H9 (cell line): ENCODE measurements around the gene CABLES2. TPM values are rescaled to one million over a fixed set of nuclear protein-coding genes. Genes with fewer than 3 reads are reported as not detected.

Experiments used
- DNase-seq: peaks from one replicate; pipeline ENCODE4 v3.0.0-alpha.2; 2017
- H2AFZ ChIP-seq: one replicate; pipeline ENCODE4 v1.6.1; 2013; ENCODE audit warnings: mild to moderate bottlenecking, low read length, control low read depth, moderate library complexity
- H2AK5ac ChIP-seq: 2 replicates; pipeline ENCODE4 v1.6.1; 2013; ENCODE audit warnings: low read length, control low read depth, mixed read lengths; ENCODE audit not compliant: insufficient read length
- H2BK120ac ChIP-seq: one replicate; pipeline ENCODE4 v1.6.1; 2013; ENCODE audit warnings: low read depth, mild to moderate bottlenecking, low read length, control low read depth, inconsistent platforms; ENCODE audit not compliant: poor library complexity, severe bottlenecking
- H2BK12ac ChIP-seq: 2 replicates; pipeline ENCODE4 v1.6.1; 2013; ENCODE audit warnings: low read length, control low read depth, mixed read lengths, low read depth; ENCODE audit not compliant: insufficient read length
- H2BK15ac ChIP-seq: 2 replicates; pipeline ENCODE4 v1.6.1; 2013; ENCODE audit warnings: low read depth, low read length, control low read depth
- H2BK20ac ChIP-seq: one replicate; pipeline ENCODE4 v1.6.1; 2013; ENCODE audit warnings: low read depth, mild to moderate bottlenecking, low read length, control low read depth, inconsistent platforms; ENCODE audit not compliant: poor library complexity, severe bottlenecking
- H2BK5ac ChIP-seq: 2 replicates; pipeline ENCODE4 v1.6.1; 2013; ENCODE audit warnings: low read length, control low read depth, mixed read lengths; ENCODE audit not compliant: insufficient read length
- H3K14ac ChIP-seq: 2 replicates; pipeline ENCODE4 v1.6.1; 2013; ENCODE audit warnings: low read length, control low read depth; ENCODE audit not compliant: insufficient read depth
- H3K18ac ChIP-seq: 2 replicates; pipeline ENCODE4 v1.6.1; 2013; ENCODE audit warnings: low read depth, mild to moderate bottlenecking, mixed read lengths, low read length, control low read depth; ENCODE audit not compliant: insufficient read length
- H3K23ac ChIP-seq: 2 replicates; pipeline ENCODE4 v1.6.1; 2013; ENCODE audit warnings: low read length, control low read depth, mixed read lengths, low read depth; ENCODE audit not compliant: insufficient read length
- H3K23me2 ChIP-seq: 2 replicates; pipeline ENCODE4 v1.6.1; 2013; ENCODE audit warnings: low read depth, mild to moderate bottlenecking, mixed read lengths, low read length, control low read depth; ENCODE audit not compliant: insufficient read length, poor library complexity, severe bottlenecking
- H3K27ac ChIP-seq: 2 replicates; pipeline ENCODE4 v1.5.1; 2013; ENCODE audit warnings: low read length, control low read depth, mixed read lengths, low read depth; ENCODE audit not compliant: insufficient read length
- H3K27me3 ChIP-seq: 2 replicates; pipeline ENCODE4 v1.6.1; 2013; ENCODE audit warnings: low read length, control low read depth, inconsistent platforms; ENCODE audit not compliant: insufficient read depth
- H3K4ac ChIP-seq: 2 replicates; pipeline ENCODE4 v1.6.1; 2013; ENCODE audit warnings: low read depth, mild to moderate bottlenecking, control low read depth, inconsistent platforms, low read length, moderate library complexity
- H3K4me1 ChIP-seq: 2 replicates; pipeline ENCODE4 v1.6.1; 2013; ENCODE audit warnings: low read length, control low read depth, inconsistent platforms; ENCODE audit not compliant: insufficient read depth
- H3K4me2 ChIP-seq: 2 replicates; pipeline ENCODE4 v1.6.1; 2013; ENCODE audit warnings: low read length, control low read depth, mixed read lengths; ENCODE audit not compliant: insufficient read length, insufficient read depth
- H3K56ac ChIP-seq: 2 replicates; pipeline ENCODE4 v1.6.1; 2013; ENCODE audit warnings: low read depth, mild to moderate bottlenecking, mixed read lengths, low read length, control low read depth; ENCODE audit not compliant: insufficient read length
- H3K79me1 ChIP-seq: 2 replicates; pipeline ENCODE4 v1.6.1; 2013; ENCODE audit warnings: low read depth, mild to moderate bottlenecking, moderate library complexity, low read length, control low read depth, inconsistent platforms; ENCODE audit not compliant: insufficient read depth, poor library complexity, severe bottlenecking
- H3K79me2 ChIP-seq: 2 replicates; pipeline ENCODE4 v1.6.1; 2013; ENCODE audit warnings: low read length, control low read depth, inconsistent platforms; ENCODE audit not compliant: insufficient read depth
- H3K9ac ChIP-seq: 2 replicates; pipeline ENCODE4 v1.6.1; 2013; ENCODE audit warnings: low read length, control low read depth, mixed read lengths; ENCODE audit not compliant: insufficient read length; ENCODE audit errors: extremely low read depth
- H3K9me3 ChIP-seq: one replicate; pipeline ENCODE4 v1.6.1; 2013; ENCODE audit warnings: low read depth, low read length, inconsistent platforms; ENCODE audit not compliant: control insufficient read depth
- H3T11ph ChIP-seq: one replicate; pipeline ENCODE4 v1.6.1; 2013; ENCODE audit warnings: mild to moderate bottlenecking, low read length, control low read depth, inconsistent platforms
- H4K20me1 ChIP-seq: one replicate; pipeline ENCODE4 v1.6.1; 2013; ENCODE audit not compliant: control insufficient read depth, insufficient read length, insufficient read depth
- H4K5ac ChIP-seq: 2 replicates; pipeline ENCODE4 v1.6.1; 2013; ENCODE audit warnings: low read depth, mild to moderate bottlenecking, mixed read lengths, low read length, control low read depth; ENCODE audit not compliant: insufficient read length
- H4K8ac ChIP-seq: replicated peaks from 2 replicates; pipeline ENCODE4 v1.6.1; 2013; ENCODE audit warnings: low read length, control low read depth, mixed read lengths, low read depth; ENCODE audit not compliant: insufficient read length
- H4K91ac ChIP-seq: 2 replicates; pipeline ENCODE4 v1.6.1; 2013; ENCODE audit warnings: low read depth, mild to moderate bottlenecking, moderate library complexity, mixed read lengths, low read length, control low read depth; ENCODE audit not compliant: insufficient read length
- H3K27ac Mint-ChIP-seq, 3 experiments: 2 replicates in 2 of 3; 3 replicates in 1 of 3; pipeline ENCODE4 v1.8.0; 2020 to 2021; ENCODE audit warnings: mixed read lengths in 3 of 3, mild to moderate bottlenecking in 1 of 3, moderate library complexity in 1 of 3
- H3K27me3 Mint-ChIP-seq: 2 replicates; pipeline ENCODE4 v1.8.0; 2021; ENCODE audit warnings: low read depth, mild to moderate bottlenecking, moderate library complexity, mixed read lengths
- H3K36me3 Mint-ChIP-seq, 3 experiments: 2 replicates in 2 of 3; 3 replicates in 1 of 3; pipeline ENCODE4 v1.8.0; 2020 to 2021; ENCODE audit warnings: low read depth in 3 of 3, mixed read lengths in 3 of 3; ENCODE audit not compliant: insufficient read depth in 1 of 3
- H3K4me1 Mint-ChIP-seq, 2 experiments: 2 replicates each; pipeline ENCODE4 v1.8.0; 2020; ENCODE audit warnings: mixed read lengths in 2 of 2
- H3K4me3 Mint-ChIP-seq, 2 experiments: 2 replicates in 1 of 2; 3 replicates in 1 of 2; pipeline ENCODE4 v1.8.0; 2020 to 2021; ENCODE audit warnings: mild to moderate bottlenecking in 2 of 2, mixed read lengths in 2 of 2, moderate library complexity in 1 of 2
- H3K9me3 Mint-ChIP-seq, 2 experiments: 2 replicates in 1 of 2; 3 replicates in 1 of 2; pipeline ENCODE4 v1.8.0; 2020; ENCODE audit warnings: mild to moderate bottlenecking in 2 of 2, mixed read lengths in 2 of 2, moderate library complexity in 1 of 2
- CTCF ChIP-seq: fragments of 200-600 bp; sonication (generic); conservative IDR thresholded peaks from 3 replicates; pipeline ENCODE4 v1.8.0; 2021; ENCODE audit warnings: antibody characterized with exemption, mild to moderate bottlenecking
- WGBS: extraction: QIAGEN DNeasy Blood & Tissue Kit; methylation state at CpG from one replicate; pipeline ENCODE4 v1.1.7; 2013; ENCODE audit warnings: missing lambda C conversion rate, low lambda C conversion rate, mixed read lengths; ENCODE audit not compliant: insufficient read length; ENCODE audit errors: extremely low coverage; 5-methylcytosine and 5-hydroxymethylcytosine counted together
- total RNA-seq: library from RNA; stranded (reverse); gene quantifications from 2 replicates; pipeline ENCODE4 v1.2.1, GENCODE V29; 2021

The CABLES2 gene
- total RNA-seq, 1 experiment from 2014 or later: 10.8 TPM

GRCh38 chr20:62364911-62365736 is 42.0 kb downstream of the CABLES2 start:
- Histone ChIP-seq H2BK5ac (no peak overlapping the region), H3K14ac (no peak overlapping the region; the same call in 1 of the 2 replicates), H2BK12ac (no peak overlapping the region), H3K27me3 (no peaks in the 10 kb centered on the region), H3K23ac (no peak overlapping the region), H3T11ph (no peak overlapping the region), H3K23me2 (peaks cover 20% of the 10 kb centered on the region), H3K9ac (no peak overlapping the region), H2BK120ac (no peak overlapping the region), H3K4me2 (peak overlapping the region; percentile 58), H2AK5ac (no peak overlapping the region), H3K79me1 (peaks cover 3% of the 10 kb centered on the region), H2BK20ac (no peak overlapping the region), H2BK15ac (no peak overlapping the region), H4K20me1 (no peaks in the 10 kb centered on the region), H3K56ac (no peak overlapping the region), H3K4ac (no peak overlapping the region; the same call in 1 of the 2 replicates), H3K4me1 (peaks cover 9% of the 10 kb centered on the region; the same call in 1 of the 2 replicates), H3K9me3 (no peaks in the 10 kb centered on the region), H4K91ac (peak overlapping the region; percentile 46), H4K5ac (no peak overlapping the region), H2AFZ (no peak overlapping the region), H3K79me2 (peaks cover 6% of the 10 kb centered on the region; the same call in 1 of the 2 replicates), H3K18ac (peak overlapping the region; percentile 13), H3K27ac (no peak overlapping the region), H4K8ac (no peak overlapping the region)
- TF ChIP-seq CTCF: no peak
- peak; percentile 38 for DNase-seq
- Mint-ChIP-seq H3K27me3 (no peaks in the 10 kb centered on the region; the same call in 1 of the 2 replicates), H3K4me3 (peak overlapping the region; percentile 63 to 74; a peak in 4 of 5 replicates), H3K27ac (peak overlapping the region; percentile 28 to 82 (median 80); a peak in 5 of 7 replicates), H3K9me3 (no peaks in the 10 kb centered on the region), H3K4me1 (peaks cover 35 to 58% of the 10 kb centered on the region in 2 experiments), H3K36me3 (peaks cover 0 to 2% (median 1%) of the 10 kb centered on the region in 3 experiments; a peak in 1 of 7 replicates)
- WGBS: no CpG with 5 or more reads among the region's 27 CpGs
